ENCODE results near the gene CCDC148.
"Not testable (repeated sequence)": the region's sequence is repeated elsewhere in the genome, so short reads cannot be mapped to it uniquely, and the experiment has no call there.

Gene CCDC148

DNA sequence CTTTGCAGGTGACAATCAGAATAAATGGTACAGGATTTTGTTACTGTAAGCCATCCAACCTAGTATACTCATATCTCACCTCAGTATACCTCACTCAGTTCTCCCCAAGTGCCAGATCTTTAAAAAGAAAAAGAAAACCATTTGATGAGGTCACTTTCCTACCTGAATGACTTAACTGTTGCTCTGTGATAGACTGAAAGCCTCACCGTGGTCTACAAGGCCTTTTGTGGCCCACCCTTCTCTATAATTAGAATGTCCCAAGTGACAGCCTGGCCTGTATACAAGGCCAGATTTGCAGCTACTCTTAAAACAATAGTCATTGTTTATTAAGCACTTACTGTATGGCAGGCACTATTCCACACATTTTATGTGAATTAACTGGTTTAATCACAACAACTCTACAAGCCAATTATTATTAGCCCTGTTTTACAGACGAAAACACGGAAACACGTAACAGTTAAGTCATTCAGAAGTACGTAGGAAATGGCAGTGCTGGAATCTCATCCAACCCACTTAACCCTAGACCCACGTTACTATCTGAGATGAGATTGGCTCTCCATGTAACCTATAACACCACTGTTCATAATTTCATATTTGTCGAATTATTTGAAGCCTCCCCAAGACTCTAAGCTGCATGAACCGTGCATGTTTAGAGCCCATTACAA, 28.5 kb upstream of the CCDC148 start:
- in situ Hi-C loops (cut with MboI; ENCODE audit: low sequenced_read_pairs) = no loop called here

DNA sequence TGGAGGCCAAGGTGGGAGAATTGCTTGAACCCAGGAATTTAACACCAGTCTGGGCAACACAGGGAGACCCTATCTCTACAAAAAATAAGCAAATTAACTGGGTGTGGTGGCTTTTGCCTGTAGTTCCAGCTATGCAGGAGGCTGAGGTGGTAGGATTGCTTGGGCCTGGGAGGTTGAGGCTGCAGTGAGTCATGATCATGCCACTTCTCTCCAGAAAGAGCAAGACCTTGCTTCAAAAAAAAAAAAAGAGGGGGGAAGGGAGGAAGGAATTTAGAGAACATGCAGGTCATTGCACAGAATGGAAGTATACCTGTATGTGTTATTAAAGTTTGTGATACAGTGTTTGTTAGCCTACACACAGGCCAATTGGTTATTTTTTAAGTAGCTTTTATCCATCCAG, 26.0 kb upstream of the CCDC148 start:
- in situ Hi-C loops (cut with MboI; ENCODE audit: low sequenced_read_pairs) = no loop called here

DNA sequence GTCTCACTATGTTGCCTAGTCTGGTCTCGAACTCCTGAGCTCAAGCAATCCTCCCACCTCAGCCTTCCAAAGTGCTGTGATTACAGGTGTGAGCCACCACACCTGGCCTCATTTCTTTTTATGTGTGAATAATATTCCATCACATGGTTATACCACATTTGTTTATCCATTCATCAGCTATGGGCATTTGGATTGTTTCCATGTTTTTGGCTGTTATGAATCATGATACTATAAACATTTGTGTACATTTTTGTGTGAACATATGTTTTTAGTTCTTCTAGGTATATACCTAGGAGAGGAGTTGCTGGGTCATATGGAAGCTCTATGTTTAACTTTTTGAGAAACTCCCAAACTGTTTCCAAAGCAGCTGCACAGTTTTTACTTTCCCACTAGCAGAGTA, 24.6 kb upstream of the CCDC148 start:
- in situ Hi-C loops (cut with MboI; ENCODE audit: low sequenced_read_pairs) = no loop called here

DNA sequence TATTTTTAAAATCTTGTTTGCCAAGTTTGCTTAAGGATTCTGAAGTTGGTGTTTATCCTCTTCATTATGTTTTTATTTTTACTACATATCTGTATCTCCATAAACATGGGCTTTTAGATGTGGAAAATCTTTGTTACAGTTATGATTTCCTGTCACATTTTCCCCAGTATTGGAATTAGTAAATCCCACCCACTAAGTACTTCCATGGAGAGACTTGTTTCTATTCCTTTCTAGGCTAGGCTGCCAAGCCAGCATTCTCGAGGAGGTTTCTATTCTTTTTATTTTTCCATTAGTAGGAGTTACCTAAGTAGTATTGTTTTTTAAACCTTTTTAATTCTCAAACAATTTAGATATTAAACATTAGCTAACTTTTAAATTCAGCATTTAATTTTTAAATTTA, 22.3 kb upstream of the CCDC148 start:
- in situ Hi-C loops (cut with MboI; ENCODE audit: low sequenced_read_pairs) = no loop called here

DNA sequence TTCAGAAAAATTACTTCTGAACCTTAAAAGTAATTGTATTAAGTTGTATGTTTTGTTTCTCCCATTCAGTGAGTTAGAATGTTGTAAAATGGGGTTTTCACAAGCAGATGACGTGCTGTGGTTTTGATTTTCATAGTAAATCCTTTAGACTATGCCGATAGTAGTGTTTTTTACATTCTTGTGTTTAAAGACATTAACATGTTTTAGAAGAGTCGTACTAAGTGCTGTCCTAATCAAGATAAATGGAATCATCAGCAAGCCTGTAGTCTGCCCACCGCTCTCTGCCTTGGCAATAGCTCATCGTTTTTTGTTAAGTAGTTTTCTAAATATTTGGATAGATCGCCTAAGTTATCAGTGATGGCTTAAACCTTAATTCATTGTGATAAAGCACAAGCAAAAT, 21.7 kb upstream of the CCDC148 start:
- in situ Hi-C loops (cut with MboI; ENCODE audit: low sequenced_read_pairs) = no loop called here

DNA sequence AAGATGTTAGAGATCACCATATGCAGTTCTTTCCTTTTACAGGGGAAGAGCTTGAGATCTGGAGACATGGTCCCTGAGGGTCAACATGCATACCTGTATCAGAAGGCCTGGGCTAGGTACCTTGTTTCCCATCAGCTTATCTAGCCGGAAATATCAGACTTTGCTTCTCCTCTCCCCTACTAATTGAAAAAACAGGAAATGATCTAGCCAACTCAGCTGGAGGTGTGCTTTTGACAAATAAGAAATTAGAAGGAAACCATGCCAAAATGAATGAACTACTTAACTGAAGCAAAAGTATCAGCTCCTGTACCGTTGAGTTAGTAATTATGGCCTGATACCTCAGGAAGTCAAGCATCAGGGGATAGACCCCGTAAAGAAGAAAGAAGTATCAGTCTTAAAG, 20.6 kb upstream of the CCDC148 start:
- in situ Hi-C loops (cut with MboI; ENCODE audit: low sequenced_read_pairs) = no loop called here

- in situ Hi-C loops (cut with MboI; ENCODE audit: low sequenced_read_pairs) = not testable (repeated sequence)
Measured at GRCh38 chr2:158474526-158475011, 18.0 kb upstream of the CCDC148 start.

DNA sequence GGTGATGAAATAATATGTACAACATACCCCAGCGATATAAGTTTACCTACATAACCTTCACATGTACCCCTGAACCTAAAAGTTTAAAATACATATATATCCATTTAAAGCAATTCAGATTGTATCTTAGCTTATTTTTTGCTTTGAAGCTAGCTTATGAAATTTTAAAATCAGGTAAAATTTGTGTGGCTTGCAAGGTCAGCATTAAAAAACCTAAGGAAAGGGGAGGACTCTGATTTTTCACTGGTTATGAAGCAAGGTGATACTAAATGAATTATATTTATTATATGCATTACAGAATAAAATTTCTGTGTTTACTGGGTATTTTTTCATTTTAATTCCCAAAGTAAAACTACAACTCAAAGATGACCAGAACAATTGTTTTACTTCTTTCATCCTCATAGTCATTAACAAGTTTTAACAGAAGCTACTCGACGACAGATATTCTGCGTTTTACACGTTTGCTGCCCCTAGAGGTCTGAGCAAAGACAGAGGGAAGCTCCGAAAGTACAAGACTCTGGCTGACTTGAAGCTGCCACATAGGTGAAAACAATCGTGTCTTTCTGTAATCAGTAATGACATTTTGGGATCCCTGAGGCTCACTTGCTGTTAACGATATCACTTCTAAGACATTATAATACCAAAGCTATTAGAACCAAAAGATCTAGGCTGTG, 17.3 kb upstream of the CCDC148 start:
- in situ Hi-C loops (cut with MboI; ENCODE audit: low sequenced_read_pairs) = no loop called here

DNA sequence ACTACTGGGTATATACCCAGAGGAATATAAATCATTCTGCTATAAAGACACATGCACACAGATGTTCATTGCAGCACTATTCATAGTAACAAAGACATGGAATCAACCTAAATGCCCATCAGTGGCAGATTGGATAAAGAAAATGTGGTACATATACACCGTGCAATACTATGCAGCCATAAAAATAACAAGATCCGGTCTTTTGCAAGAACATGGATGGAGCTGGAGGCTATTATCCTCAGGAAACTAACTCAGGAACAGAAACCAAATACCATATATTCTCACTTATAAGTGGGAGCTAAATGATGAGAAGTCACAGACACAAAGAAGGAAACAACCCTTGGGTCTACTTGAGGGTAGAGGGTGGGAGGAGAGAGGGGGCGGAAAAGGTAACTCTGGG, 16.7 kb upstream of the CCDC148 start:
- in situ Hi-C loops (cut with MboI; ENCODE audit: low sequenced_read_pairs) = not testable (repeated sequence)

- in situ Hi-C loops (cut with MboI; ENCODE audit: low sequenced_read_pairs) = not testable (repeated sequence)
Measured at GRCh38 chr2:158472829-158473228, 16.3 kb upstream of the CCDC148 start.

DNA sequence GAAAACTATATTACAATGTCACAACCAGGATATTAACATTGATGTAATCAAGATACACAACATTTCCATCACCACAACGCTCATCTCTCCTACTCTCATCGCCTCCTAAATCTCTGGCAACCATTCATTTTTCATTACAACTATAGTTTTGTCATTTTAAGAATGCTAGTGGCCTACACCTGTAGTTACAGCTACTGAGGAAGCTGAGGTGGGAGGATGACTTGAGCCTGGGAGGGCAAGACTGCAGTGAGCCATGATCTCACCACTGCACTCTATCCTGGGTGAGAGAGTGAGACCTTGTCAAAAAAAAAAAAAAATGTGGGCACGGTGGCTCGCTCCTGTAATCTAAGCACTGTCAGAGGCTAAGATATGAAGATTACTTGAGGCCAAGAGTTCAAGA, 10.7 kb upstream of the CCDC148 start:
- in situ Hi-C loops (cut with MboI; ENCODE audit: low sequenced_read_pairs) = no loop called here

- in situ Hi-C loops (cut with MboI; ENCODE audit: low sequenced_read_pairs) = no loop called here
Measured at GRCh38 chr2:158464426-158465281, 8.1 kb upstream of the CCDC148 start.

GRCh38 chr2:158463496-158464095, 7.0 kb upstream of the CCDC148 start:
- in situ Hi-C loops (cut with MboI; ENCODE audit: low sequenced_read_pairs) = no loop called here

- in situ Hi-C loops (cut with MboI; ENCODE audit: low sequenced_read_pairs) = no loop called here
Measured at GRCh38 chr2:158460632-158461297, 4.2 kb upstream of the CCDC148 start.

DNA sequence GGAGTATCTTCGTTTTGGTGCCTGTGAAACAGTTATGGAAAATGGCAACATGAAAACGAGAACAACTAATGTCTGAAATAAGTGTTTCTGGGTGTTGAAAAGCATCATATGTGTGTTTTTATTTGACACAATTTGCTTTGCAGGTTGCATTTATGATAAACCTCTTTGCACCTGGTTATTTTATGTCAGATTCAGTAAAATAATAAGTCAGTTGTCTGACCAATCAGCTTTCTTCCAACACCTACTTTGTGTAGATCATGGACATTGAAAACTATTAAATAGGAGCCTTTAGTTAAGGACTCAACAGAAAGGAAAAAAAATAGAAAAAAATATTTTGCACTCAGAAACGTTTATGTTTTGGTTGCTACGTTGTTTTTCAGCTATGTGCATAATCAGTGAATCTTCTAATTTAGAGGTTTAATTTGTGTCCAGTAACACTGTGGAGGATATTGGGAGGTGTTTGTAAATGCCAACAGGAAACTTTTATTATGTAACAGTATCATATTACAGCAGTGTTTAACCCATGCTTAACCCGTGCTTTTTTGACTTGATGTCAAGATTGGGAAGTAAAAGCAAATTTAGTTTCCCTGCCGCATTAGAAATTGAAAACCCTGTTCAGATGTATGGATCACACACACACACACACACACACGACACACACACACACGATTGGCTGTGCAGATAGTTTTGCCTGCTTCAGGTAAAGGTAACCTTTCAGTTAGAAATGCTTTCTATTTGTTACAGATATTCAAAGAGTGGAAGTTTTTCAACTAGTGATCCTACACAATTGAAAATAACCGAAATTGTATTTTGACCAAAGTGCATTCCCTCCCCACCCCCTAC, 2.8 kb upstream of the CCDC148 start:
- in situ Hi-C loops (cut with MboI; ENCODE audit: low sequenced_read_pairs) = no loop called here

DNA sequence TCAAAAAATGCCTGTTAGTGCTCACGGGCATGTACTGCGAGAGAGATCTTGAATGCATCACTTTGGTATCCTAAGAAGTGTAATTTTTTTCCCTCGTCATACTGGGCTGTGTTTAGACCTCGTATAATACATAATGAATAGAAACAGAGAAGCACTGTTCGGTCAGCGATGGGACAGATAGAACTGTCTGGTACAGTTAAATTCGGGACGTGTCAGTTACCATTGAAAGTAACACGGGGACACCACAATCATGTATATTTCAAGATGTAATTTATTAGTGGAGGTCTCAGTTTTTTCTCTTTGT, 2.0 kb upstream of the CCDC148 start:
- in situ Hi-C loops (cut with MboI; ENCODE audit: low sequenced_read_pairs) = no loop called here

DNA sequence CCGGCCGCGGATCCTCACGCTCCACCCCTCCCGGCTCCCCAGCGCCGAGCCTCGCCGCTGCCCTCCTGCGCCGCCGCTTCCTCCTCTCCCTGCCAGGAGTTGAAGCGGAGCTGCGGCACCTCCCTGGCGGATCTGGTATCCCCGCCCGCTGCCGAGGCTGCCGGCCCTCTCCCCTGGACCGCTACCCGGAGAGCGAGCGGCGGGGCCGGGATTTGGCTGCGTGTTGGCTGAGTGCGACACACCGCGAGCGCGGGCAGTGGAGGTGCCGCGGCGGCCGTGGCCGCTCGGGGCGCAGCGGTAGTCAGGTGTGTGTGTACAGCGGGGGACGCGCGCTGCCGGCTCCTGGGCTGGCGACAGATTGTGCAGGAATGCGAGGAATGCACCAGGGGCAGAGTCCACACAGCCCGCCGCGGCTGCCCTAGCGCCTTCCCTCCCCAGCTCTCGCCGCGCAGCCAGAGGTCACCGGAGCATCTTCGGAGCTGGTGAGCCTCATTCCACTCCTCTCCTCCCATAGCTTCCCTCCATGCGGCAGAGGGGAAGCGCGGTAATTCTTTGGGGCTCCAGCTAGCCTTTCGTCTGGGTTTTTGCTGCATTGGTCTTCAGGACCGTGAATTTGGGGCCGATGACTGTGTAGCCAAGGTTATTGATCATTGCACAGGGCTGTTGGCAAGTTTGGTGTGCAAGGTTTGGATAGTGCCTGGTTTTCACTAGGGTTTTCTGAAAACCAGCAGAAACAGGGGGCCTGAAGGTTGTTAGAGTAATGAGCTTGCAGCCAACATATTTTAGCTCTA, 1.5 kb upstream of the CCDC148 start:
- in situ Hi-C loops (cut with MboI; ENCODE audit: low sequenced_read_pairs) = no loop called here

- in situ Hi-C loops (cut with MboI; ENCODE audit: low sequenced_read_pairs) = no loop called here
Measured at GRCh38 chr2:158457092-158457825, 706 bp upstream of the CCDC148 start.

DNA sequence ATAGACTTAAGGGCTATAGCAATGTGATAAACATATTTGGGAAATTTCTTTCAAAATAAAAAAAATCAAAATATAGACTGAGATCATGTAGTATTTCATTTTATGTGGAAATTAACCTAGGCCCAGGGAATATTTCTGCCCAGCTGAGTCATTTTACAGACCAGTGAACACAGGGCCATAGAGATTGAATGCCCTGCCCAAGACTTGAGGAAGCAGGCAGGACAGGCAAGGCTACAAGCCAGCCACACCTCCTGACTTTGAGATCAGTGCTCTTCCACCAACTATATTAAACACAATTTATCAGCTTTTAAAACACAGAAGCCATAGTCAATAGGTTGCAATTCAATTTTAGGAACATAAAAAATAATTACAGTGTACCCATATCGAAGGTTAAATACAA, 12.9 kb downstream of the CCDC148 start:
- in situ Hi-C loops (cut with MboI; ENCODE audit: low sequenced_read_pairs) = no loop called here

Data from HL-60/S4 treated with retinoic acid at 250 ng/mL for 4 days and 3 days (cell line).